ENCODE data around the gene TLE4.

TLE4 gene

GRCh38 chr9:79571309-79572031, at the start of gene TLE4:
TLE4 (plus strand) TSS chr9:79571965; CDS start chr9:79572791, 826 bp downstream.
- DNase-seq (ENCODE audit: low read depth in 4 of 4, low spot score in 1 of 4), result peak; percentile 95 to 99 (median 98)

- no peak for DNase-seq (ENCODE audit: low read depth in 4 of 4, low spot score in 1 of 4)
These were observed 49.0 kb upstream of the TLE4 start for GRCh38 chr9:79522793-79523192.

GRCh38 chr9:79524266-79524665, 47.5 kb upstream of the TLE4 start:
- DNase-seq (ENCODE audit: low read depth in 4 of 4, low spot score in 1 of 4), result no peak

- DNase-seq (ENCODE audit: low read depth in 4 of 4, low spot score in 1 of 4), result no peak
These were observed 45.6 kb upstream of the TLE4 start for GRCh38 chr9:79526149-79526672.

GRCh38 chr9:79535534-79535933, 36.2 kb upstream of the TLE4 start:
- no peak for DNase-seq (ENCODE audit: low read depth in 4 of 4, low spot score in 1 of 4)

- DNase-seq (ENCODE audit: low read depth in 4 of 4, low spot score in 1 of 4), result no peak
These were observed 33.9 kb upstream of the TLE4 start for GRCh38 chr9:79537838-79538237.

- no peak for DNase-seq (ENCODE audit: low read depth in 4 of 4, low spot score in 1 of 4)
These were observed 28.8 kb upstream of the TLE4 start for GRCh38 chr9:79542735-79543620.

GRCh38 chr9:79544375-79544774, 27.4 kb upstream of the TLE4 start:
- peak in 1 of 4 experiments; percentile 4 for DNase-seq (ENCODE audit: low read depth in 4 of 4, low spot score in 1 of 4)

- no peak for DNase-seq (ENCODE audit: low read depth in 4 of 4, low spot score in 1 of 4)
These were observed 20.2 kb upstream of the TLE4 start for GRCh38 chr9:79551586-79551985.

GRCh38 chr9:79551994-79552393, 19.8 kb upstream of the TLE4 start:
- DNase-seq (ENCODE audit: low read depth in 4 of 4, low spot score in 1 of 4), result no peak

GRCh38 chr9:79555474-79556089, 16.2 kb upstream of the TLE4 start:
- no peak for DNase-seq (ENCODE audit: low read depth in 4 of 4, low spot score in 1 of 4)

GRCh38 chr9:79559495-79560181, 12.1 kb upstream of the TLE4 start:
- DNase-seq (ENCODE audit: low read depth in 4 of 4, low spot score in 1 of 4), result no peak

GRCh38 chr9:79562749-79563386, 8.9 kb upstream of the TLE4 start:
- no peak for DNase-seq (ENCODE audit: low read depth in 4 of 4, low spot score in 1 of 4)

- no peak for DNase-seq (ENCODE audit: low read depth in 4 of 4, low spot score in 1 of 4)
These were observed 7.7 kb upstream of the TLE4 start for GRCh38 chr9:79564105-79564504.

GRCh38 chr9:79565245-79565644, 6.5 kb upstream of the TLE4 start:
- DNase-seq (ENCODE audit: low read depth in 4 of 4, low spot score in 1 of 4), result no peak

GRCh38 chr9:79567671-79568098, 4.1 kb upstream of the TLE4 start:
- no peak for DNase-seq (ENCODE audit: low read depth in 4 of 4, low spot score in 1 of 4)

GRCh38 chr9:79568337-79569101, 3.2 kb upstream of the TLE4 start:
- DNase-seq (ENCODE audit: low read depth in 4 of 4, low spot score in 1 of 4), result no peak

- DNase-seq (ENCODE audit: low read depth in 4 of 4, low spot score in 1 of 4), result no peak
These were observed 1.8 kb upstream of the TLE4 start for GRCh38 chr9:79569814-79570447.

Data from stimulated activated CD4-positive, alpha-beta T cell treated with anti-CD3 and anti-CD28 coated beads, Interleukin-1b, Interleukin-23, amount 100 ng/mL, for 24 hours (primary cell).